ENCODE results near the gene ELP4.

ELP4 gene

DNA sequence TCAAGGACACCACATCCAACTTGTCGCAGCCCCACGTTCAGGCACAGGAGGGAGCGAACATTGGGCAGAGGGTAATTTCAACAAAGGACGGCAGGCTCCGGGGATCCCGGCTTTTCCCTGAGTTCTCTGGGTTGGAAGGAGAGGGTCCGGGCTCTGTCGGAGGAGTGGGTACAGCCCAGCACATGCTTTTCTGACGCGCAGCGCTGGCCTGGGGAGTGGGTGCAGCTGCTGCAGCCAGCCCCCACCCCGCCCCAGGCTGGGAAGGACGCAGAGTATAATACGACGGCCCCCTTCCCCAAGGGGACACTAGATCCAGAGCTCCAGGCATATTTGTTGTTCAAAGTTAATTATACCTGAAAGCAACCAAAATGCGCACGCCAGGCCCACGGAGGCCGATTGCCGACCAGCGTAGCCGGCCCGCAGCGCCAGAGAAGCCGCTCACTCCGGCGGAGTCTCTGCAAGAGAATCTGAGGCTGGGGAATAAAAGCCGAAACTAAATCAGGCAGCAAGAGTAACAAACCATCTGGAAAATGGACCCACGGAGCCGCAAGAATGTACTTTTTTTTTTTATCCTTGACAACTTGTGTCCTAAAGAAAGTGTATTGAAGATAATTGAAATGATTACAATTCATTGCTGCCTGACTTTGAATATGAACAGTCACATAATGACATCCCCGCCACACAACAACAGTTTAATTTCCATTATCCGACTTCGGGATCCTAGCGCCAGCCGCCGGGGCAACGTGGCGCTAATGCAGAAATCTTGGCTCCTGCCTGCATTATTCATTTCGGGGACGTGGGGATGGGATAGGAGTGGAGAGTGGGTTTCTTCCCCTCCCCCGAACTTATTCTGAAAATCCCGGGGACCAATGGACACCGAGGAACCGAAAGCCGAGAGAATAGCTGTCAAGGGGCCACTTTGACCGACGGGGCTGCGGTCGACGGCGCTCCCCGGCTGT is 315.6 kb downstream of the ELP4 start:
- no peak overlapping the region for H3K9ac ChIP-seq
- no peaks in the 10 kb centered on the region for H3K79me2 ChIP-seq (ENCODE audit: insufficient read depth, low read depth)
- no peak overlapping the region for H2AFZ ChIP-seq (ENCODE audit: low read depth)
- no peaks in the 10 kb centered on the region for H3K36me3 ChIP-seq (ENCODE audit: insufficient read depth)
- no peak overlapping the region for H3K4me2 ChIP-seq
- H3K4me1 ChIP-seq (ENCODE audit: low read depth, poor library complexity, severe bottlenecking): no peaks in the 10 kb centered on the region
- TF ChIP-seq, protein P1, sequence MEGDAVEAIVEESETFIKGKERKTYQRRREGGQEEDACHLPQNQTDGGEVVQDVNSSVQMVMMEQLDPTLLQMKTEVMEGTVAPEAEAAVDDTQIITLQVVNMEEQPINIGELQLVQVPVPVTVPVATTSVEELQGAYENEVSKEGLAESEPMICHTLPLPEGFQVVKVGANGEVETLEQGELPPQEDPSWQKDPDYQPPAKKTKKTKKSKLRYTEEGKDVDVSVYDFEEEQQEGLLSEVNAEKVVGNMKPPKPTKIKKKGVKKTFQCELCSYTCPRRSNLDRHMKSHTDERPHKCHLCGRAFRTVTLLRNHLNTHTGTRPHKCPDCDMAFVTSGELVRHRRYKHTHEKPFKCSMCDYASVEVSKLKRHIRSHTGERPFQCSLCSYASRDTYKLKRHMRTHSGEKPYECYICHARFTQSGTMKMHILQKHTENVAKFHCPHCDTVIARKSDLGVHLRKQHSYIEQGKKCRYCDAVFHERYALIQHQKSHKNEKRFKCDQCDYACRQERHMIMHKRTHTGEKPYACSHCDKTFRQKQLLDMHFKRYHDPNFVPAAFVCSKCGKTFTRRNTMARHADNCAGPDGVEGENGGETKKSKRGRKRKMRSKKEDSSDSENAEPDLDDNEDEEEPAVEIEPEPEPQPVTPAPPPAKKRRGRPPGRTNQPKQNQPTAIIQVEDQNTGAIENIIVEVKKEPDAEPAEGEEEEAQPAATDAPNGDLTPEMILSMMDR (conservative IDR thresholded peaks at IDR 0.05; ENCODE audit: low read depth, low read length): no peak
- no peaks in the 10 kb centered on the region for H3K27me3 ChIP-seq (ENCODE audit: insufficient read depth, low read depth)
- no peak overlapping the region for H3K4me3 ChIP-seq (IDR thresholded peaks at IDR 0.05; ENCODE audit: insufficient read depth, low read depth, low read length)
- H4K20me1 ChIP-seq (ENCODE audit: insufficient read depth): no peaks in the 10 kb centered on the region
- no peak overlapping the region for H3K27ac ChIP-seq

DNA sequence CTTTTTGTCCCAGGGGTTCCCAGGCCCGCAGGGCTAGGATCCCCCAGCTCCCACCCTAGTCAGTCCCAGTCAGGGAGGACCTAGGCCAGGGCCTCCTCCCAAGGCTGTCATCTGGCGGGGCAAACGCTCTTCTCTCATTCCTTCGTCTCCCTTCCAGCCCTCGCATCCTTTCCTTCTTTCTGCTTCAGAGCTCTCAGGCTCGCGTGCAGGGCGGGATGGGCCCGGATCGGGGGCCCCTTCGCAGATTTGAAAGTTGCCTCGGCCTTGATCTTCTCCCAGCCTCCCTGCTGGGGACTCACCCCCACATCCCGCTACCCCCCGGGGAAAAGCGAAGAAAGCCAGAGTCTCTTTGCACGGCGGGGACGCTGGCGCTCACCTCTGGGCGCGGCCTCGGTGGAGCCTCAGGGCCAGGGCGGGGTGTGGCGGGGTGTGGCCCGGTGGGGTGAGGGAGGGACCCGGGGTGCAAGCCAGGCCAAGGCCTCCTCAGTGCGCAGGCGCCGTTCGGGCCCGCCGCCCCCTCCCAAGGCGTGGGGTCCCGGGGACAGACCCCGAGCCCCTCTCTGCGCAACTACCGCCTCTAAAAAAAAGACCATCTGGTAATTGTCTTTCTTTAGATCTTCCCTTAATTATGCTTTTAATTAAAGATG is 316.4 kb downstream of the ELP4 start:
- TF ChIP-seq, protein P1 (conservative IDR thresholded peaks at IDR 0.05; ENCODE audit: low read depth, low read length): no peak
- Histone ChIP-seq H3K4me1 (ENCODE audit: low read depth, poor library complexity, severe bottlenecking) (no peaks in the 10 kb centered on the region), H2AFZ (ENCODE audit: low read depth) (no peak overlapping the region), H3K9ac (no peak overlapping the region), H3K4me2 (no peak overlapping the region), H3K79me2 (ENCODE audit: insufficient read depth, low read depth) (no peaks in the 10 kb centered on the region), H3K36me3 (ENCODE audit: insufficient read depth) (no peaks in the 10 kb centered on the region), H3K4me3 (IDR thresholded peaks at IDR 0.05; ENCODE audit: insufficient read depth, low read depth, low read length) (no peak overlapping the region), H3K27me3 (ENCODE audit: insufficient read depth, low read depth) (no peaks in the 10 kb centered on the region), H4K20me1 (ENCODE audit: insufficient read depth) (no peaks in the 10 kb centered on the region), H3K27ac (no peak overlapping the region)

DNA sequence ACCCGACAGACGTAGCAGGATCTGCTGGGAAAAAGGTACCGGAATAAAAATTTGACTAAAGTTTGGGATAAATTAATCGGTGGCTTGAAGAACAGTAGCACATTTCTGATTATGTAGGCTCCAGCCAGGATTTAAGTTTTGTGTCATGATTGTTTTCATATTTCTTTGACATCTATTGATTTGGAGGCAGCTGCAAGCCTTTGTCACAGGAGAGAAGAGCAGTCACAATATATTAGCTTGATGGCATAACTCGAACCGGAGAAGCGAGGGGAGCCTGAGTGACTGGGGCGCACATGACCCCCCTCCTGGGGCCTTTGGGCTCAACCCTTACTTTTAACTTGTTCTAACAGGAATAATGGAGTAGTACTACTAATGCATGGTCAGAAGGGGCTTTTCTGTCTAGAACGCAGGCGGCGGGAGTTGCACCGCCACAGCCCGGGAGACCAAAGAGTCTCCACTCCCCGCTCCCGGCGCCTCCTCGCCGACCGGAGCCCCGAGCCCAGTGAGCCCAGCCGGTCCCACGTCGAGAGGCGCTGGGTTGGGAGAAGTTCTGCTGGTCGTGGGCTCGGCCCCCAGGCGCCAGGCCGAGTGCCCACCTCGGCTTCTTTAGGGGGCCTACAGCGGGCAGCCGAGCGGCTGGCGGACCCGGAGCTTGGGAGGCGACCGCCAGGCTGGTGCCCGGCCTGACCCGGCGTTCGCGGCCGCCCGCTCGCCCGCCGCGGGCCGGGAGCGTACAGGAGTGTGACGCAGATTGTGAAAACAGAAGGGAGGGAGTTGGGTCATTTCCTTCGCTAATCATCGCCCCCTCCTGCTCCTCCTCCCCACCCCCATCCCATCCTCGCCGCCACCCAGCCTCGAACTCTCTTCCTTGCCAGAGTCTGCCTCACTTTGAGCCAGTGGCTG is 317.2 kb downstream of the ELP4 start:
- no peaks in the 10 kb centered on the region for H3K4me1 ChIP-seq (ENCODE audit: low read depth, poor library complexity, severe bottlenecking)
- H2AFZ ChIP-seq (ENCODE audit: low read depth): no peak overlapping the region
- H3K27ac ChIP-seq: no peak overlapping the region
- H3K4me3 ChIP-seq (IDR thresholded peaks at IDR 0.05; ENCODE audit: insufficient read depth, low read depth, low read length): no peak overlapping the region
- H3K9ac ChIP-seq: no peak overlapping the region
- no peaks in the 10 kb centered on the region for H3K79me2 ChIP-seq (ENCODE audit: insufficient read depth, low read depth)
- no peaks in the 10 kb centered on the region for H3K27me3 ChIP-seq (ENCODE audit: insufficient read depth, low read depth)
- TF ChIP-seq, protein P1 (conservative IDR thresholded peaks at IDR 0.05; ENCODE audit: low read depth, low read length): no peak
- H3K36me3 ChIP-seq (ENCODE audit: insufficient read depth): no peaks in the 10 kb centered on the region
- no peaks in the 10 kb centered on the region for H4K20me1 ChIP-seq (ENCODE audit: insufficient read depth)
- no peak overlapping the region for H3K4me2 ChIP-seq

DNA sequence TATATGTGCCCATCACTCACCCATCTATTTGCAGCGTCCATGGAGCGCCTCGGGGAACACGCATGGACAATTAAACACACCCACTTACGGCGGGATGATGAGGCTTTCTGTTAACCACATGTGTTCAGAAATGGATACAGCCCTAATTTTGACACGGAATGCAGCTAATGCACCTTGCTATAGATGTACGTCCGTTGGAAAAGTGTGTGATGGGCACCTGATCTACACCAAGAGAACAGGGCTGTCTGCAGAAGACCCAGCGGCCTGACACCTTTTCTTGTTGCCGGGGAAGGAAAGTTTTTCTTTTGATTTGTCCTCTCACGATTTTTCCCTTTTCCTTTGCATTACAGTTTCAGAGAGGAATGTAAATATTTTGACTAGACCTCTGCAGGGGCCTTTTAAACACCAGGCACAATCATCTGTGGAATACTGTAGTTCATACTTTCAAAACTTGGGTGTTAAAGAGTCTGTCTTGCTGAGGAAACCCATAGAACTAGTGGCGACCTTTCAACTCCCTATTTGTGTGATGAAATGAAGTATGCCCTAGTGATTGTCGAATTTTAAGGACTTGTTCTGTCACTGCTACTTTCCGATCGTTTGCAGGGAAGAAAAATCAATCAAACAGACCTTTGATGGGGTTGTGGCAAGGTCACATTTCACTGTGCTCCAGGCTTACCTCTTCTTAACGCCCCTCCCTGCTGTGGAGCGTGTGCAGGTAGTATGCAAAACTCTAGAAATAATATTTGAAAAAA is 318.1 kb downstream of the ELP4 start:
- H3K79me2 ChIP-seq (ENCODE audit: insufficient read depth, low read depth): no peaks in the 10 kb centered on the region
- H3K4me3 ChIP-seq (IDR thresholded peaks at IDR 0.05; ENCODE audit: insufficient read depth, low read depth, low read length): no peak overlapping the region
- TF ChIP-seq, protein P1 (conservative IDR thresholded peaks at IDR 0.05; ENCODE audit: low read depth, low read length): no peak
- H3K9ac ChIP-seq: no peak overlapping the region
- no peak overlapping the region for H2AFZ ChIP-seq (ENCODE audit: low read depth)
- no peaks in the 10 kb centered on the region for H3K27me3 ChIP-seq (ENCODE audit: insufficient read depth, low read depth)
- H4K20me1 ChIP-seq (ENCODE audit: insufficient read depth): no peaks in the 10 kb centered on the region
- no peak overlapping the region for H3K27ac ChIP-seq
- no peaks in the 10 kb centered on the region for H3K4me1 ChIP-seq (ENCODE audit: low read depth, poor library complexity, severe bottlenecking)
- H3K4me2 ChIP-seq: no peak overlapping the region
- H3K36me3 ChIP-seq (ENCODE audit: insufficient read depth): no peaks in the 10 kb centered on the region

All from KMS-11 (cell line).